Activated naive CD4-positive, alpha-beta T cell treated with anti-CD3 and anti-CD28 coated beads, Interleukin-2, amount 50 U/mL, for 16 hours (primary cell): ENCODE data around the gene COL15A1.
"Not testable (repeated sequence)": the region's sequence is repeated elsewhere in the genome, so short reads cannot be mapped to it uniquely, and the experiment has no call there.

Experiments
- DNase-seq: peaks from one replicate; pipeline ENCODE4 v3.0.0-alpha.2; 2020

The COL15A1 gene

DNA sequence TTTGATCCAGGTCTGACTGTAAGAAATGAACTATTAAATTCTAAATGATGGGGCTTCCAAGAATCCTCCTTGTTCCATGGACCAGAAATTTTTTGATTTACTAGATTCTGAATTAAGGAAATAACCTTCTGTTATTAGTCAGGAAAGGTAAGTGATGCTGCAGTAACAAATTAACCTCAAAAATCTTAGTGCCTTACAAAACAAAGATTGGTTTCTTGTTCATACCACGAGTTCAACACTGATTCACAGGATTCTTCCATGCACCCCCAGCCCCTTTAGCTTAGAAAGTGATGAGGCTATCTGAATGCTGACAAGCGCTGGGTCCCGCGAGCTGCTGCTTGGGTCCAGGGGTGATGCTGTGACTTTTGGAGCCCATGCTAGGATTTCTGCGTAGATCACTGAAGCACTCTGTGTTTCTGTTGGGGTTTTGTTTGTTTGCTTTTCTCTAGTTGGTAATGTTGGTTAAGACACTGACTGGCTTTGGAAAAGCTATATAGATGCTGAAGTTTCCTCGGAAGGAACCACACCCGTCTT lies 52.3 kb downstream of the COL15A1 start:
- no peak for DNase-seq

DNA sequence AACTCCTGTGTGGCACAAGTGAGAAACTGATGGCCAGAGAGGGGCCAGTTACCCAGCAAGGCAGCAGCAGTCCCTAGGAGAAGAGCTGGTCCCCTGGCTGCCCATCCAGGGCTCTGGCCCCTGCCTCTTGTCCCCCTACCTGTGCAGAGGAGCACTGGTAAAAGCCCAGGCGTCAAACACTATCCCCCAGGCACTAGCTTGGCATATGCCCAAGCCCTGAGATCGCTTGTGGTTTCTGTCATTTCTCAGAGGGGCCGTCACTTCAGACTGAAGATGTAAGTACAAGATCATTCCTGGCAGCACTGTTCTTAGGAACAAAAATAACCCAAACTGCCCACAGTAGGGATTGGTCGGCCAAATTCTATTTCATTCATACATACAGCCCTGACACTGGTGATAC lies 53.9 kb downstream of the COL15A1 start:
- DNase-seq = no peak

DNA sequence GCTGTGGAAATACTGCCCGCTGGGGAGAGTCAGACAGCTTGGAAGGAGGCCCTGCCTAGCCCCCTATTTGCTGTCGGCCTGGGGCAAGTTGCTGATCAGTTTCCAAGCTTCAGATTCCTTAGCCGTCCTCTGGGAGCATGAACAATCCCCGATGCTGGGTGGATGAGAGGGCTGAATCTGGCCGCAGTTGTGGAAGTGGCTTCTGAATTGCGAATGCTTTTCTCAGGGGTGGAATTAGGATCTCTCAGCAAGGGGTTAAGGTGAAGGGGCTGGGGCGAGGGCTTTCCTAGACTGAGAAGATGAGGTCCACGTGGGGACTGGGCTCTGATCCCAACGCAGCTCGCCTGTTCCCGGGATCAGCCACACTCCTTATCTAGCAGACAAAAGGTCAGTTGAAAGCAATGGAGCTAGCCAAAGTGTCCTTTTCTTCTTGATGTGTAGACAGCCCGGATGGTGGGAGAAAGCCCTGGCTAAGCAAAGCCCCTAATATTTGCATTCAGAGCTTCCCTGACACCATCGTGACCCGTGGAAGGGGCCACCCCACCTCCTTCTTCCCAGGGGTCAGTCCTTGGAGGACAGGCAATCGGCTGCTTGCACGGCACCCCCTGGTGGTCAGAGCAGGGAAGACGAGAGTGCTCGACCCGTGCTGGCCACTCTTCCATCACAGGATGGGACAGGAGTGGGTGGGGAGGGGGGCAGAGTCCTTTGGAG lies 54.9 kb downstream of the COL15A1 start:
- peak; percentile 54 for DNase-seq

DNA sequence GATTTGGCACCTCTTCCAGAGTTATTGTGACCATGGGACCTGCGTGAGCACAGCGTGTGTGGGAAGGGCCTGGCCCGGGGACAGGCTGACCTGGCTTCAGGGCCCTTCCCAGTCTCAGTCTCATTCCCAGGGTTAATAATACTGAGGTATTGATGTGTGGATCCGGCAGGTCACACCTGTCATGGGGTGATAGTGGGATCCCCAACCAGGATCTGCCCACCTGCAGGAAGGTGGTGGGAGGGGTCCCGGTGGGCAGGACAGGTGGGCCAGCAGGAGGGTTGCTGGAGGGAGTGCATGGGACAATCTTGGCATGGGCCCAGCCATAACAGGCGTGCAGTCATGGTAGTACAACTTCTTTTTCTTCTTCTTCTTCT lies 55.4 kb downstream of the COL15A1 start:
- DNase-seq = no peak

DNA sequence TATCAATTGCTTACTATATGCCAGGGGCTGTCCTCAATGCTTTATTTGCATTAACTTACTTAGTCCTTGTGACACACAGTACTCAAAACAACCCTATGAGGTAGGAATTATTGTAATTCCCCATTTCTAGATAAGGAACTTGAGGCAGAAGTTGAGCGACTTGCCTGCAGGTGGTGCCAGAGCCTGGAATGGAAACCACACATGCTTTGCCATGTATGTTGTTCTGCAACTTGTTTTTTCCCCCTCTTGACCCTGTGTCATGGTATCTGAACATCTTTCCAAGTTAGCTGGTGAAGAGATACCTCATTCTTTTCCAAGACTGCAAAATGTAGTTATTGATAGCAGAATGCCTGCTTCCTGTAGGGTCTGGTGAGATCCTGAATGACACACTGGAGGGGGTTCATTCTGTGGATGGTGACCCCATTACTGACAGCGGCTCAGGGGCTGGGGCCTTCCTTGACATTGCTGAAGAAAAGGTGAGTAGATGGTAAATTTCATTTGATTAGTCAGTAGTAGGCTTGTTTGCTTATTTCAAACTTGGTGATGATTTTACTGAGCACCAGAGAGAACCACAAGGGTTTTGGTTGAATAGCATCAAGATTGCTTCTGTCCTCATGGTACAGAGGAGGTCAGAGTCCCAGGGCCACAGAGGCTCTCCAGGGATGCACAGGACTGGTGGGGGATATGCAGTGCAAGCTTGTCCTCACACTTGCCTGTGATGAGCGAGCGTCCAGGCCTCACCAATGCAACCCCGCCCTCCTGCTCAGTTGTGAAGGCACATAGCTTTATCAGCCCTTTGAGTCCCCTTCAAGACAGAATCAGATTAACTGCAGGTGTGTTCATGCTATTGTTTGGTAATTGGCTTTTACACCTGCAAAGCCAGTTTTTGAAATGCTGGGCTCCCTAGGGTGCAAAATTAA lies 57.0 kb downstream of the COL15A1 start:
- peak; percentile 63 for DNase-seq

DNA sequence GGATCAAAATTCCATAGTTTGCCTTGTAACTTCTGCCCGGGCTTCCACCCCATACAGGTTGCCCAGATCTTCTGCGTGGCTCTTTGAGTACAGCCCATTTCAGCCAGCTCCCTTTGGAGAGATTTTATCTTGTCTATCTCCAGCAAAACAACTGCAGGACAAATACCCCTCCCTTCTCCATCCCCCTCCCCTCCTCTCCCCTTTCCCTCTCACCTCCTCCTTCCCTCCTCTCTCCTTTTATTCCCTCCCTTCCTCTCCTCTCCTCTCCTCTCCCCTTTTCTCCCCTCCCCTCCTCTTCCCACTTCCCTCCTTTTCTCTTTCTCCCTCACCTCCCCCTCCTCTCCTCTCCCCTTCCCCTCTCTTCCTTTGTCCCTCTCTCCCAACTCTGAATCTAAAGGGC lies 58.2 kb downstream of the COL15A1 start:
- no peak for DNase-seq

DNA sequence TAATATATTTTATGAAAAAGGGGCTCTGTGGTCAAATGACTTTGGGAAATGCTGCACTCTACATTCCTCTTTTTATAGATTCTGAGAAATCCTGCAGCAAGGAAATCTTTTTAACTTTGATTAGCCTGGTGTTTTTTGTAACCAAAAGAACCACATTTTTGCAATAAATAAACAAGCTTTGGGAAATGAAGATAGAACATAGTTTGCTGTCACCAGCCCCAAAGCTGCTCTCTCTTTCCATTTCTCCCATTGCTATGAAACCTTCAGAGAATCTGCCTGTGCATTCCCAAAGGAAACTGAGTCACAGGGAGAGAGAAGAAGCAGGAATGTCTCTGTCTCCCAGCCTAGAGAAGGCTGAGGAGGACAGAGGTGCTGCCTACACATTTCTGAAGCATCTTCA lies 59.0 kb downstream of the COL15A1 start:
- DNase-seq = no peak

DNA sequence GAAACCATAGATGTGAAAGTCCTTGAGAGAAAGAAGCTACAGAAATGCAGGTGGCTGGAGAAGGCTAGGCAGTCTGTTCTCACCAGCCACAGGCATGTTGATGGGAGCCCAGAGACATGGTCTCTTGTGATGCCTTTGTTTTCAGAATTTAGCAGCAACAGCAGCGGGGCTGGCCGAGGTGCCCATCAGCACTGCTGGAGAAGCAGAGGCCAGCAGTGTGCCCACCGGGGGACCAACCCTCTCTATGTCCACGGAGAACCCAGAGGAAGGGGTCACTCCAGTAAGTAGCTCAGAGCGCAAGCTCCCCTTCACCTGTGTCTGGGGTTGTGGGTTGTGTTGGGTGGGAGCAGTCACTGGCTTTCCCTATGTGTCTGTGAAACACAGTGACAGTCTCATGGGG lies 59.6 kb downstream of the COL15A1 start:
- DNase-seq = no peak

DNA sequence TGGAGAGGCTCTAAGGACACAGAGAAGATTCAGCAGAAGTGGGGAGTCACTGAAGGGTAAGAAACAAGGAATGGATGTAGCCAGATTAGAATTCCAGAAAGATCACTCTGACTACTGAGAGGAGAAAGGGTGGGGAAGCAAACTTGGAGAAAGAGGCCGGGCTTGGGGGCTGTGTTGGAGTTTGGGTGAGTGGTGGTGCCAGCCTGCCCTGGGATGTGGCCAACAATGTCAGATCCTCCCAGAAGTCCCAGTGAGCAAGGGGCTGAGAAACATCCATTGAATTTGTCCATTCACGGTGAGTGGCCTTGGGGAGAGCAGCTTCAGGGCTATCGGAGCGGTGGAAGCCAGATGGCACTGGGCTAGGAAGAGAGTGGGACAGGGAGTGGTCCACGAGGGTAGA lies 60.4 kb downstream of the COL15A1 start:
- DNase-seq = no peak

DNA sequence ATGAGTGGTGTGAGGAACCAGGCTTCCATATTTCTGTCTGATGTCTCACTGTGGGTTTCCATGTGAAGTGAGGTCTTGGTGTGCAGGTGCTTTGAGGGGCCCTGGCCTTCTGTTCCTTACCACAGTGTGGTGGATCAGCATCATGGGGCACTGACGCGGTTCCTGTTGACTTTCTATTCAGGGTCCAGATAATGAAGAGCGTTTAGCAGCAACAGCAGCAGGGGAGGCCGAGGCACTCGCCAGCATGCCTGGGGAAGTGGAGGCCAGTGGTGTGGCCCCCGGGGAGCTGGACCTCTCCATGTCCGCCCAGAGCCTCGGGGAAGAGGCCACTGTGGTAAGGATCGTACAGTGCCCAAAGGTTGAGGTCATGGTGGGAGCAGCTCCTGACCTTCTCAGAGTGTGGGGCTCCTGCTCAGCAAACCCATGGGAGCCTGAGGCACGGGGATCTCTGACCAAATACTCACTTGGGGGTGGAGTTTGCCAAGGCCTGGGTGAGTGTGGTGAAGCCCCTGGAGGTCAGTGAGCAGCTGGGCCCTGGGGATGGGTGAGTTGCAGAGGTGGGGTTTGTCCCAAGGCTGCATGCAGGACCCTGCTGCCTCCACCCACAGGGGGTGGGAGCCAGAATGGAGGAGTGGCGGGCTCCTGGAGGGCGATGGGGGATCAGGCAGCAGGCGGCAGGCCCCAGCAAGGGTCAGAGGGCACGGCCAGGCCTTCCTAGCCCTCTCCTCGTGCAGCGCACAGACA lies 61.2 kb downstream of the COL15A1 start:
- no peak for DNase-seq

DNA sequence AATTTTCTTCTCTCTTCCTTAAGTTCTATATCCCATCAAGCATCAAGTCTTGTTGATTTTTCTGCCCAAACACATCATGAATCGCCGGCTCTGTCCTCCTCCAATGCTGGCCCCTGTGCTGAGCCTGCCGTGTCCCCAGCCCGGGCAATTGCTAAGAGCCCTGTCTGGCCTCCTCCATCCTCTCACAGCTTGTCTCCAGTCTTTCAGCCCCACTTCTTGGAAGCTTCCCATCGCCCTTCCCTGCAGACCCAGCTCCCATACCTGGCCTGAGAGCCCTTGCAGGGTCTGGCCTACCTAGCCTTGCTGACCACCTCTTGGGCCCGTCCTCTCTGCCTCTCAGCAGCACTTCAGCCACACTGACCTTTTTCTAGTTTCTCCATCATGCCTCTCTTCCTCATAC lies 61.9 kb downstream of the COL15A1 start:
- no peak for DNase-seq

DNA sequence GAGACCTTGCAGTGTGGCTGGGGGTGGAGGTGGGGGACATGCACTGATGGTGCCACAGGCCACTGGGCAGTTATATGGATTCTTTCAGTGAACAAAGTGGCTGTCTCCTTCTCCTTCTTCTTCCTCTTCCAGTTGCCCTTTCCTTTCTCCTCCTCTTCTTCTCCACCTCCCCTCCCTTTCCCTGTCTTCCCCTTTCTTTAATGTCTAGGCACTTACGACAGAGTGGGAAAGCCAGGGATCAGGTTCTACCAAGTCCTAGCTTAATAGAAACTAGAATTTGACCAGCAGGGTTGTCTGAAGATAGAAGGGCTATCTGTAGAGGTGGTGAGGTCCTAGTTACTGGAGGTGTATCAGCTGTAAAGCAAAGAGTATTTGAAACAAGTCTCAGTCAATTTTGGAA lies 62.8 kb downstream of the COL15A1 start:
- DNase-seq = no peak

DNA sequence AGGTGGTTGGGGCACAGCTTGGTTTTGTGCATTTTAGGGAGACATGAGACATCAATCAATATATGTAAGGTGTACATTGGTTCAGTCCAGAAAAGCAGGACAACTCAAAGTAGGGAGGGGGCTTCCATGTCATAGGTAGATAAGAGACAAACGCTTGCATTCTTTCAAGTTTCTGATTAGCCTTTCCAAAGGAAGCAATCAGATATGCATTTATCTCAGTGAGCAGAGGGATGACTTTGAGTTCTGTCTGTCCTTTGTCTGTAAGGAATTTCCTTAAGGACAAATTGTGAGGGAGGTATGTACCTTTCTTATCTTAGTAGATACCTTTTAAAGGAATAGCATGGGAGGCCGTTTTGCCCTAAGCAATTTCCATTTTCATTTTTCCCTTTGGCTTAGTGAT lies 63.3 kb downstream of the COL15A1 start:
- DNase-seq = no peak

DNA sequence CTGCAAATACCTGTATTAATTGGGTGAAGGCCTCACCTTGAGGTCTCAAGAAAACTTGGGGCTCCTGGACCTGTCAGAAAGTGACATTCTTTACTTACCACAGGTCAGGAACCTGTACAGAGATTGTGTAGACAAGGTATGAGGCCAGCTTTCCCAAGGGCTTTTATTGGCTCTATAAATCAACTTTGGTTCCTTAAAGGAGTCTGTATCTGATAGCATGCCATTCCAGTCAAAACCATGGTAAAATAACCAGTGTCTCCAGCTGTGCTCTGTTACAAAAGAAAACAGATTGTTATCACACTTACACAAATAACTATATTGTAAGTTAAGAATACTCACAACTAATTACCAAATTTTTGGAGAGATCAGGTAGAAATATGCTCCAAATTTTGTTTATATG lies 64.5 kb downstream of the COL15A1 start:
- DNase-seq = no peak

DNA sequence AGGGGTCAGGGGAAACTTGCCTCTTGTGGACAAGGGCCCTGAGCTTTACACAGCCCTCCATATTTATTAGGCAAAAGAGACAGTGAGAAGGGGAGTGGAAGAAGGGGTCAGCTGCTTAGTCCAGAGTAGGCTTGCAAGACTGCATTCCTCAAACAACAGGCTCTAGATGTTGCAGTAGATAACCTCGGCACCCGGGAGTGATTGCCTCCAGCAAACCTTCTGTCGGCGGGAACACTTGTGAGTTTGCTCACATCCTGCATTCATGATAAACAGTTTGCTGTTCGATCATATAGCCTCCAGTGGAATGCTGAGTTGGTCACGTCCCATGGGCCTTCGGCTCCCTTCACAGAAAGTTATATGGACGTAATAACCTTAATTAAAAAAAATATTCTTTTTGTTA lies 66.7 kb downstream of the COL15A1 start:
- not testable (repeated sequence) for DNase-seq

DNA sequence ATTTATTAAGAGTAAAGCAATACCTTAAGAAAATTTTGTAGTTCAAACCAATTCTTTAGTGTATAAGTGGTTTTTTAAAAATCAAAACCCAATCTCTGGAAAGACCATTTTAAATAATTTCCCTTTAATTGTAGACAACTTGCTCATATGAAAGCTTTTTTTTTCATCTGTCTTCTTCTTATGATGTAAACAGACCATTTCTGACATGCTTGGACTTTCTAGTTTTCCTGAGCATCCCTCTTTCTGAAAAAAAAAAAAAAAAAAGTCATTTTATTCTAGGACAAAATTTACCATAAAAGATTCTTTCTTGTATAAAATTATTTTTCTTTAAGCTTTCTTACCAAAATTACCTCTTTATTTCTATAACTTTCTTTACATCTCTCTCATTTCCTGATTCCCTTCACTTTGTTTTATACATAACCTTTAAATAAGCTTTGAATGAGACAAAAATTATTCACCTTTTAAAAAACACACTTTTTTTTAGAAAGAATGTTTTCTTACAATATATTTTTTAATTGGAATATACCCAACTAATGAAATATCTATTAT lies 67.5 kb downstream of the COL15A1 start:
- no peak for DNase-seq

DNA sequence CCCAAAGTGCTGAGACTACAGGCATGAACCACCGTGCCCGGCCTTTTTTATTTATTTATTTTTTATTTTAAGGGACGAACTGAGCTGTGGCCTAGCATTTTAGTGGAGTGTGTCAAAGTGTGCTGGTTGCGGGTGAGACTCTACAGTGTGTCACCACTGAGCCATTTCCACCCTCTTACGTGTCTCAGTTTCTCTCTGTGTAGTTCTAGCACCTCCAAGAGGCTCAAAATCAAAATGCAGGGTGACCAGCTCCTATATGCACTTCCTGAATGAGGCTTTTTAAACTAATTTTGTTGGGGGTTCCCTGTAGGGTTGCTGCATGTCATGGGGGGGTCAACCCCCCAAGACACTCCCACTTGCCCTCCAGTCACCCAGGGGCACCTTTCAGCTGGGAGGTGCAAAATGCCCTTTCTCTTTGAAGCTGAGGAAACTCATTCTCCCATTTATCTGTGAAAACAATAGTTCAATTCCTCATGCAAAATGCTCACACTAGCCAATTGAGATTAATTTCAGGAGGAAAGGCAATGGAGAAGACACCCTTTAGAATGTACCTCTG lies 69.3 kb downstream of the COL15A1 start:
- DNase-seq = no peak

DNA sequence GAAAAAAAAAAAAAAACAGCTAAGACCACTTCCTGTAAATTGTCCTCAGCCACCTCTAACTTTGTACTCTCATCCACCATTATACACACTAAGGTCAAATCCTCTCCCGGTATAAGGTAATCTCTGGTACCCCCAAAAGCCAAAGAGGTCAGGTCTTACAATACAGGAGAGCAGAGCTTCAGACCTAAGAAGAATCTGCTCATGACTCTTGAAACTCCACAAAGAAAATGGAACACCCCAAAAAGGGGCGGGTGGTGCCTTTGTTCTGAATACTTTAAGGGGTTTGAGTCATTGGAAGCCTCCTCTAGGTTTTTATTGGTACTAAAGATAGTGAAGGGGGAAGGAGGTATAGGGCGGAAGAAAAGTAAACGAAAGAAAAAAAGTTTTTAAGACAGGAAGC lies 69.8 kb downstream of the COL15A1 start:
- DNase-seq = peak; percentile 38

DNA sequence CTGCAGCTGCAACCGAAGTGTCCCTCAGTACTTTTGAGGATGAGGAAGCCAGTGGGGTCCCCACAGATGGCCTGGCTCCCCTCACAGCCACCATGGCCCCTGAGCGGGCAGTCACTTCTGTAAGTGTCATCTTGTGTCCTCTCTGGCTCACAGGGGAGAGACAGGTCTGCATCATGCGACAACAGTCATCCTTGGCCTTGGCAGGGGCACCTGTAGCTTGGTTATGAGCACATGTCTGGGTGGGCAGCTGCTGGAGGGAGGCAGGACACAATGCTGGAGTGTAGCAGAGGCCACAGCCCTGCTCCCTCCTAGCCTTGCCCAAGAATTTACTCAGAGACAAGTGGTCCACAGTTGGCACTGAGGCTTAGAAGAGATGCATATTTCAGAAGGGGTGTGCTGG lies 71.7 kb downstream of the COL15A1 start:
- no peak for DNase-seq

DNA sequence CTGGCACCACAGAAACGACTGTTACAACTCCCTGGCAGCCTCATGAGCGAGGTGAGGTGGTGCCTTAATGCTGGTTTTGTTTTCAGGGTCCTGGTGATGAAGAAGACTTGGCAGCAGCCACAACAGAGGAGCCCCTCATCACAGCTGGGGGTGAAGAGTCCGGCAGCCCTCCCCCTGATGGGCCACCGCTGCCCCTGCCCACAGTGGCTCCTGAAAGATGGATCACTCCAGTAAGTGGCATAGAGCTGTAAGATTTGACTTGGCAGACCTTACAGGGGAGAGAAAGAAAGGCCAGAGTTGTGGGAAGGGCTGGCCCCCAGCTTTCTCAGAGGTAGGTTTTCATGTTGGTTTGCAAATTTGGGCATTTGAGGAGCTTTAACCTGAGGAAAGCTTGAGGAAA lies 72.2 kb downstream of the COL15A1 start:
- DNase-seq = no peak

DNA sequence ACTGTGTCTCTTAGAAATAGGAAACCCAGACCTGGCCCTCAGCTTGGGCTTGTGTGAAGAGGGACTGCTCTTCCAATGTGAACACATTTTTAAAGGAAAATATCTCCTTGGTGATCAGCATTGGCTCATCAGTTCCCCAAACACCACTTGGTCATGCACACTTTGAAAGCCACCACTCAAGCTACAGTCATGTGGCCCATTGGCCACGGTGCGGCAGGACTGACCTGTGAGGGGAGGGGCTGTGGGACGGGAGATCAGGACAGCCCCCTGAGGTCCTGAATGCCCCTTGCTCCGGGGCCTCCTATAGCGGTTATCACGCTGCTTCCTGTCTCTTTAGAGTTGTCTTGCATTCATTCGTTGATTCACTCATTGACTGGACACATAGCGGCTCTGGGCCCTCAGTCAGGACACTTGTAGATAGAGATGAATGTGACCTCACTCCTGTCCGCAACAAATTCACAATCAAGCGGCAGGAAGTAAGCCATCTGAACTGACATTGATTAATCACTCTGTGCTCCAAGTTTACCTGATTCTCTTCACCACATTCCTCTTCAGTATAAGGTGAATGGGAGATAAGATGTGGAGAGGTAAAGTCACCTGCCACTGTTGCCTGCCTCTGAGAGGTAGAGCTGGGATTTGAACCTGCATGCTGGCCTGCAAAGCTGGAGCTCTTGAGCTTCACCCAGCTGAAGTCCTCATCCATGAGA lies 73.1 kb downstream of the COL15A1 start:
- DNase-seq = no peak

DNA sequence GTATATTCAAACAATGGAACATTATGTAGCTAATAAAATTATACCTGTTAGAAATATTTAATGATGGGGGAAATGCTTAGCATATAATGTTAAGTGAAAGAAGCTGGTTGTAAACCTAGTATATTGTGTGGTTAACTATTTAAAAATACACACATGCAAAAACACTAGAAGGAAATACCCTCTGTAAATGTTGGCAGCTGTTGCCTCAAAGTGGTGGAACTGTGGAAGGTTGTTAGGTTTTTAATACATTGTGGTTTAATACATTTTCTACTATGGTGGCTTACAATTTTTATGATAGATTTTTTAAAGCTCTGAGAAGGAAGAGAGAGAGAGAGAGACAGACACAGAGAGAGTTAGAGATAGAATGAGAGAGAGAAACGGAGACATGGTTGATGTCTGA lies 74.9 kb downstream of the COL15A1 start:
- no peak for DNase-seq
